Suprapubic skin (tissue), 4 donors: ENCODE results near the gene MMD. TPM values are rescaled to one million over a fixed set of nuclear protein-coding genes. Genes with fewer than 3 reads are reported as not detected.
A peak's percentile ranks its signal among the peaks of the same experiment; 100 is the strongest.

ENCODE experiments used
- DNase-seq, 2 donors: peaks; one replicate each; pipeline ENCODE4 v3.0.0-alpha.2; 2019; ENCODE audit warnings: low spot score in 2 of 2
- H3K27ac ChIP-seq: fragments of 200-600 bp; sonication (generic); one replicate; pipeline ENCODE4 v1.5.1; 2019
- H3K27me3 ChIP-seq: fragments of 200-600 bp; sonication (generic); one replicate; pipeline ENCODE4 v1.5.1; 2019
- H3K36me3 ChIP-seq: fragments of 200-600 bp; sonication (generic); one replicate; pipeline ENCODE4 v1.5.1; 2019
- H3K4me1 ChIP-seq: fragments of 200-600 bp; sonication (generic); one replicate; pipeline ENCODE4 v1.5.1; 2019
- H3K4me3 ChIP-seq: fragments of 200-600 bp; sonication (generic); one replicate; pipeline ENCODE4 v1.5.1; 2019; ENCODE audit warnings: mild to moderate bottlenecking
- H3K9me3 ChIP-seq: fragments of 200-600 bp; sonication (generic); one replicate; pipeline ENCODE4 v1.5.1; 2019
- CTCF ChIP-seq, 2 donors: fragments of 200-600 bp in 1 of 2; fragments of 450-650 bp in 1 of 2; sonication (generic) in 1 of 2; IDR thresholded peaks; one replicate each; pipeline ENCODE4 v1.5.1; 2016 to 2019; ENCODE audit warnings: antibody characterized with exemption in 2 of 2, mild to moderate bottlenecking in 1 of 2, moderate library complexity in 1 of 2
- EP300 ChIP-seq: sonication (generic); formaldehyde crosslinking; IDR thresholded peaks from one replicate; pipeline ENCODE4 v1.6.1; 2017; ENCODE audit warnings: antibody characterized with exemption
- POLR2A ChIP-seq, 2 donors: fragments of 450-650 bp; IDR thresholded peaks; one replicate each; pipeline ENCODE4 v1.6.1; 2017; ENCODE audit warnings: antibody characterized with exemption in 2 of 2, mild to moderate bottlenecking in 2 of 2, moderate library complexity in 2 of 2
- POLR2AphosphoS5 ChIP-seq, 3 donors: sonication (generic); formaldehyde crosslinking; IDR thresholded peaks; one replicate each; pipeline ENCODE4 v1.6.1; 2017; ENCODE audit warnings: antibody characterized with exemption in 3 of 3
- WGBS: methylation state at CpG from one replicate; pipeline ENCODE4 v1.1.5; 2018; 5-methylcytosine and 5-hydroxymethylcytosine counted together
- total RNA-seq, 4 donors: library from RNA; depleted of rRNA; stranded (reverse); fragments of >200 nt; gene quantifications; one replicate each; pipeline ENCODE4 v1.1.0, GENCODE V29; 2016

The MMD gene
- total RNA-seq, 4 donors from 2014 or later: 7.8 to 14.1 (median 9.4) TPM

GRCh38 chr17:55368706-55369105 is 52.9 kb downstream of the MMD start:
- Histone ChIP-seq H3K4me1 (no peaks in the 10 kb centered on the region), H3K36me3 (no peaks in the 10 kb centered on the region), H3K27ac (no peak overlapping the region), H3K9me3 (no peaks in the 10 kb centered on the region), H3K4me3 (no peak overlapping the region), H3K27me3 (no peaks in the 10 kb centered on the region)
- WGBS: 75% methylated on average over 3 of the region's 3 CpGs
- no peak for DNase-seq
- TF ChIP-seq CTCF (IDR thresholded peaks at IDR 0.05) (no peak), EP300 (no peak), POLR2AphosphoS5 (IDR thresholded peaks at IDR 0.05) (no peak), POLR2A (IDR thresholded peaks at IDR 0.05) (no peak)

GRCh38 chr17:55366020-55366481 is 55.6 kb downstream of the MMD start:
- Histone ChIP-seq H3K36me3 (no peaks in the 10 kb centered on the region), H3K27ac (no peak overlapping the region), H3K9me3 (no peaks in the 10 kb centered on the region), H3K27me3 (no peaks in the 10 kb centered on the region), H3K4me1 (no peaks in the 10 kb centered on the region), H3K4me3 (no peak overlapping the region)
- 82% methylated on average over 1 of the region's 1 CpG for WGBS
- no peak for DNase-seq
- TF ChIP-seq EP300: no peak
- no peak for TF ChIP-seq CTCF (IDR thresholded peaks at IDR 0.05)
- TF ChIP-seq POLR2AphosphoS5 (IDR thresholded peaks at IDR 0.05): no peak
- TF ChIP-seq POLR2A (IDR thresholded peaks at IDR 0.05): no peak

GRCh38 chr17:55363033-55363432 is 58.6 kb downstream of the MMD start:
- no peak for DNase-seq
- no peaks in the 10 kb centered on the region for H3K9me3 ChIP-seq
- H3K4me1 ChIP-seq: no peaks in the 10 kb centered on the region
- H3K36me3 ChIP-seq: no peaks in the 10 kb centered on the region
- 83% methylated on average over 1 of the region's 1 CpG for WGBS
- no peak overlapping the region for H3K4me3 ChIP-seq
- no peak overlapping the region for H3K27ac ChIP-seq
- H3K27me3 ChIP-seq: no peaks in the 10 kb centered on the region
- TF ChIP-seq POLR2A (IDR thresholded peaks at IDR 0.05): no peak
- no peak for TF ChIP-seq EP300
- no peak for TF ChIP-seq POLR2AphosphoS5 (IDR thresholded peaks at IDR 0.05)
- TF ChIP-seq CTCF (IDR thresholded peaks at IDR 0.05): no peak

- H3K4me3 ChIP-seq: no peak overlapping the region
- H3K9me3 ChIP-seq: no peaks in the 10 kb centered on the region
- no peaks in the 10 kb centered on the region for H3K4me1 ChIP-seq
- no peak overlapping the region for H3K27ac ChIP-seq
- no peak for DNase-seq
- no peaks in the 10 kb centered on the region for H3K27me3 ChIP-seq
- TF ChIP-seq POLR2A (IDR thresholded peaks at IDR 0.05) (no peak), CTCF (IDR thresholded peaks at IDR 0.05) (no peak), EP300 (no peak), POLR2AphosphoS5 (IDR thresholded peaks at IDR 0.05) (no peak)
- H3K36me3 ChIP-seq: no peaks in the 10 kb centered on the region
Observed at GRCh38 chr17:55360971-55361370, 60.7 kb downstream of the MMD start.

GRCh38 chr17:55356434-55357328 is 65.0 kb downstream of the MMD start:
- no peak for DNase-seq
- Histone ChIP-seq H3K9me3 (no peaks in the 10 kb centered on the region), H3K4me3 (no peak overlapping the region), H3K36me3 (no peaks in the 10 kb centered on the region), H3K4me1 (no peaks in the 10 kb centered on the region), H3K27ac (no peak overlapping the region), H3K27me3 (no peaks in the 10 kb centered on the region)
- TF ChIP-seq CTCF (IDR thresholded peaks at IDR 0.05) (peak; percentile 57 to 64), EP300 (no peak)
- 33% methylated on average over 3 of the region's 3 CpGs for WGBS
